ENCODE measurements around the gene BFSP1. TPM values are rescaled to one million over a fixed set of nuclear protein-coding genes. Genes with fewer than 3 reads are reported as not detected.

BFSP1 gene
- total and polyA plus RNA-seq, 4 donors = 1.8 to 3.1 (median 2.4) TPM

DNA sequence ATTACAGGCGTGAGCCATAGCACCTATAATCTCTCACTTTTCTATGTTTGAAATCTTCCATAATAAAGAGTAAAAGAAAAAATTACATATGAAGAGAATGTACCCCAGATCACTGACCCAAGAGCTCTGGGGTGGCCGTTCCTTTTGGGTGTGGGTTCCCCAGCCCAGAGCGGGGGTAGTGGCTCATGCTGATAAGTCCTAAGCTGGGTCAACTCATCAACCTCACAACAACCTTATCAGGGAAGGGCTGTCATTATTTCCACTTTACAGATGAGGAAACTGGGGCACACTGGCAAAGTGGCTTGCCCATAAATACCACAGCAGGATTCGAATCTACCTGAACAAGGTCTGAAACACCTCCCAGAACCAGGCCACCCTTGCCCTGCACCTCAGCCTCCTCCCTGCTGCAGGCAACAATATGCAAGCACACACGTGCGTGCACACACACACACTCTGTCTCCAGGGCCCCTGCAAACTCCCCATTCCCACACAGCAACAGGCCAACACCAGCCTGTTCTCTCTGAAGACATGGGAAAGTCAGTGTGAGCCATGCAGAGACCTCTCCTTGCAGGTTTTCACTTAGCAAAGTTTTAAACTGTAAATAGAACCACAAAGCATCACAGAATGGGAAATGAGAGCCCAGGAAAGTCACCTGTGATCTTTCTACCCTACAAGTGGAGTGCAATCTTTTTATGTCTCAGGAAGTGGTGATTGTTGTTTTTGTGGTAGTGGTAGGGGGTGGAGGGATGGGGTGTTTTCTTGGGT is 27.7 kb downstream of the BFSP1 start:
- peaks cover 15% of the 10 kb centered on the region for H3K4me1 ChIP-seq (ENCODE audit: control insufficient read depth, insufficient read depth, low read length)
- no peak for DNase-seq (ENCODE audit: low read depth in 4 of 6, low spot score in 6 of 6)
- no peaks in the 10 kb centered on the region for H3K36me3 ChIP-seq (ENCODE audit: control insufficient read depth, insufficient read depth, low read length)
- H3K27me3 ChIP-seq (ENCODE audit: control insufficient read depth, insufficient read depth, low read length) = peaks cover 5% of the 10 kb centered on the region
- H3K9me3 ChIP-seq (ENCODE audit: control insufficient read depth, insufficient read depth, low read length) = no peaks in the 10 kb centered on the region
- H3K27ac ChIP-seq (ENCODE audit: low read depth, low read length) = no peak overlapping the region
- H3K4me3 ChIP-seq (ENCODE audit: low read depth, low read length) = no peak overlapping the region
- WGBS (ENCODE audit: insufficient coverage) = 85% methylated on average over 5 of the region's 6 CpGs

DNA sequence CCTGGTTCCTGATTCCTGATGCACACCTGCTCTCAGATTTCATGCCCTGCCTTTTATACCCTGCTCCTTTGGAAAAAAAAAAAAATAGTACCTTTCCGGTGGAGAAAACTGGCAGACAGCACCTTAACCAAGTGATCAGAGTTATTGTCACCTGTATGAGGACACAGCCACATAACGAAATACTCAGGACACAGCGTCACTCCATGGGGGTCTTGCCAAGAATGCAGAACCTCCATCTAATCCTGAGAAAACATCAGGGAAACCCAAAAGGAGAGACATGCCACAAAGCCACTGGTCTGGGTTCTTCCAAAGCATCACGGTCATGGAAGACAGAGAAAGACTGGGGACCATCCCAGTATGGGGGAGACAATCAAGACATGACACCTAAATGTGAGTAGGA is 29.1 kb downstream of the BFSP1 start:
- Histone ChIP-seq H3K27ac (ENCODE audit: low read depth, low read length) (no peak overlapping the region), H3K27me3 (ENCODE audit: control insufficient read depth, insufficient read depth, low read length) (peaks cover 5% of the 10 kb centered on the region), H3K4me3 (ENCODE audit: low read depth, low read length) (no peak overlapping the region), H3K9me3 (ENCODE audit: control insufficient read depth, insufficient read depth, low read length) (no peaks in the 10 kb centered on the region), H3K36me3 (ENCODE audit: control insufficient read depth, insufficient read depth, low read length) (no peaks in the 10 kb centered on the region), H3K4me1 (ENCODE audit: control insufficient read depth, insufficient read depth, low read length) (peaks cover 15% of the 10 kb centered on the region)
- 87% methylated on average over 4 of the region's 4 CpGs for WGBS (ENCODE audit: insufficient coverage)
- DNase-seq (ENCODE audit: low read depth in 4 of 6, low spot score in 6 of 6) = no peak

DNA sequence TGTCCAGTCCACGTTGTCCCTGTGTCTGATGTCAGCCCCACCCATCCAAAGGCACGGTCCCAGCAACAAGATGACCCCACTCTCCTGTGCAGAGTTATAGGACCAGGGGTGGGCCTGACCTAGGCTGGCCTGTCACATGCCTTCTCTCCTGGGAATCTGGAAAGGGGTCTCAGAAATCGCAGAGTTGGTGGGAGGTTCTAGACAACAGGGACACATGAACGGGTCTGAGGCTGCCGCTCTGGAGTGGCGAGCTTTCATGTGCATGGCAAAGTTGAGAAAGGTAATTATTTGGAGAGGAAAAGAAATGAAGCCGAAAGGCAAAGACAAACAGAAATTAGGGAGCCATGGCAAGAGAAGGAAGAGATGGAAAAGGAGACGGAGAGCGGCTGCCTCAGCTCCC is 29.5 kb downstream of the BFSP1 start:
- no peak overlapping the region for H3K27ac ChIP-seq (ENCODE audit: low read depth, low read length)
- WGBS (ENCODE audit: insufficient coverage) = 93% methylated on average over 9 of the region's 9 CpGs
- H3K9me3 ChIP-seq (ENCODE audit: control insufficient read depth, insufficient read depth, low read length) = no peaks in the 10 kb centered on the region
- H3K4me3 ChIP-seq (ENCODE audit: low read depth, low read length) = no peak overlapping the region
- H3K27me3 ChIP-seq (ENCODE audit: control insufficient read depth, insufficient read depth, low read length) = peaks cover 5% of the 10 kb centered on the region
- DNase-seq (ENCODE audit: low read depth in 4 of 6, low spot score in 6 of 6) = no peak
- peaks cover 15% of the 10 kb centered on the region for H3K4me1 ChIP-seq (ENCODE audit: control insufficient read depth, insufficient read depth, low read length)
- H3K36me3 ChIP-seq (ENCODE audit: control insufficient read depth, insufficient read depth, low read length) = no peaks in the 10 kb centered on the region

DNA sequence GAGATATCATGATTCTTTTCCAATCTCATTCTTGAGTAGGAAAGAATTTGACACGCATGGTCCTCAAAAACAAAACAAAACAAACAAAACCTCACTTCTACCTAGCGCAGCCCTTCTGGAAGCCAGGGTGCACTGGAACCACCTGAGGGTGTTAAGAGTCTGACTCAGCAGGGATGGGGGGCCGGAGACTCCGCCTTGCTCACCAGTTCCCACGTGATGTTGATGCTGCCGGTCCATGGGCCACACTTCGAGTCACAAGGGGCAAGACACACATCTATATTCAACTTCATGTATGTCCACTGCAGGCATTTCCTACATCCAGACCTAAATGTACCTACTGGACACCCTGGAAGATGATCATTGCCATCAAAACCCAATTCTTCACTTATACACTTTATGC is 30.4 kb downstream of the BFSP1 start:
- Histone ChIP-seq H3K27ac (ENCODE audit: low read depth, low read length) (no peak overlapping the region), H3K27me3 (ENCODE audit: control insufficient read depth, insufficient read depth, low read length) (peaks cover 5% of the 10 kb centered on the region), H3K4me3 (ENCODE audit: low read depth, low read length) (no peak overlapping the region), H3K36me3 (ENCODE audit: control insufficient read depth, insufficient read depth, low read length) (no peaks in the 10 kb centered on the region), H3K9me3 (ENCODE audit: control insufficient read depth, insufficient read depth, low read length) (no peaks in the 10 kb centered on the region), H3K4me1 (ENCODE audit: control insufficient read depth, insufficient read depth, low read length) (peaks cover 15% of the 10 kb centered on the region)
- 85% methylated on average over 5 of the region's 7 CpGs for WGBS (ENCODE audit: insufficient coverage)
- DNase-seq (ENCODE audit: low read depth in 4 of 6, low spot score in 6 of 6) = no peak

DNA sequence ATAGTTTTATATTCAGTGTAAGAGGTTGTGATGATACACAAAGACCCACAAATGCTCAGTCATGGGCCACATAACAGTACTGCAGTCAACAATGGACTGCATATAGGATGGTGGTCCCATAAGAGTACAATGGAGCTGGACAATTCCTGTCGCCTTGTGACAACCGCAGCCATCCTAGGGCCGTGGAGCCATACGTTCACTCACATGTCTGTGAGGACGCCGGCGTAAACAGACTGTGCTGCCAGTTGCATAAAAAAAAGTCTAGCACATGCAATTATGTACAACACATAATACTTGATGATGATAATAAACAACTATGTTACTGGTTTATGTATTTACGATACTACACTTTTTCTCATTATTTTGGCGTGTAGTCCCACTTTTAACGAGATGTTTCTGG is 30.9 kb downstream of the BFSP1 start:
- Histone ChIP-seq H3K36me3 (ENCODE audit: control insufficient read depth, insufficient read depth, low read length) (no peaks in the 10 kb centered on the region), H3K27ac (ENCODE audit: low read depth, low read length) (no peak overlapping the region), H3K9me3 (ENCODE audit: control insufficient read depth, insufficient read depth, low read length) (no peaks in the 10 kb centered on the region), H3K4me3 (ENCODE audit: low read depth, low read length) (no peak overlapping the region), H3K27me3 (ENCODE audit: control insufficient read depth, insufficient read depth, low read length) (peaks cover 2% of the 10 kb centered on the region), H3K4me1 (ENCODE audit: control insufficient read depth, insufficient read depth, low read length) (peaks cover 10% of the 10 kb centered on the region)
- DNase-seq (ENCODE audit: low read depth in 4 of 6, low spot score in 6 of 6) = no peak
- no CpG with 5 or more reads among the region's 10 CpGs for WGBS (ENCODE audit: insufficient coverage)

DNA sequence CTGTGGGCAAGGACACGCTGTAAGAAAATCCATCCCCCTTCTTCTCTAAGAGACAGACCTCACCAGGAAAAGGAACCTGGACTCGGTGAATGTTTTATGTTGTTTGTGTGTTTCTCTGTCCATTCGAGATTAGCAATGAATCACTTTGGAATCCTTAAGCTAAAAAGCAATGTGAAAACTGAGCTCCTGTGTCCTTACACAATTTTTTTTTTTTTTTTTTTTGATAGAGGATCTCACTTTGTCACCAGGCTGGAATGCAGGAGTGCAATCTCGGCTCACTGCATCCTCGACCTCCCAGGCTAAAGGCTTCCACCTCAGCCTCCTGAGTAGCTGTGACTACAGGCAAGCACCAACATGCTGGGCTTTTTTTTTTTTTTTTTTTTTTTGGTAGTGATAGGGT is 32.1 kb downstream of the BFSP1 start:
- no peaks in the 10 kb centered on the region for H3K4me1 ChIP-seq (ENCODE audit: control insufficient read depth, insufficient read depth, low read length)
- H3K27me3 ChIP-seq (ENCODE audit: control insufficient read depth, insufficient read depth, low read length) = no peaks in the 10 kb centered on the region
- no peaks in the 10 kb centered on the region for H3K36me3 ChIP-seq (ENCODE audit: control insufficient read depth, insufficient read depth, low read length)
- WGBS (ENCODE audit: insufficient coverage) = 80% methylated on average over 2 of the region's 5 CpGs
- no peak for DNase-seq (ENCODE audit: low read depth in 4 of 6, low spot score in 6 of 6)
- no peak overlapping the region for H3K4me3 ChIP-seq (ENCODE audit: low read depth, low read length)
- H3K9me3 ChIP-seq (ENCODE audit: control insufficient read depth, insufficient read depth, low read length) = no peaks in the 10 kb centered on the region
- H3K27ac ChIP-seq (ENCODE audit: low read depth, low read length) = no peak overlapping the region

DNA sequence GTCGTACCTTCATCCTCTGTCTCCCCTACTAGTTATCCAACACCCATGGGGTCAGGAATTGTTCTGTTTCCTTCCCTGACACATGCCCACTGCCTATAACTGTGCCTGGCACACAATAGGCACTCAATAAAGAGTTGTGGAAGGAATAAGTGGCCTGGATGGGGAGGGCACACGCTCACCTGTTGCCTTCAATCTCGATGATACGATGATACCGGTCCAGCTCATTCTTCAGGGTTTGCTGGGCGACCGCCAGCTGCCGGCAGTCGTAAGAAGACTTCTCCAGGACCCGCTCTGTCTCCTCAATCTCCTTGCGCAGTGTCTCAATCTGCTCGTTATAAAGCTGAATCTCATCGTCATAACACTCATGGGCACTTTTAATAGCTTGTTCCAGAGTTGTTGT is 32.5 kb downstream of the BFSP1 start:
- 85% methylated on average over 13 of the region's 13 CpGs for whole genome bisulfite sequencing (ENCODE audit: insufficient coverage)
- no peak for DNase-seq (ENCODE audit: low read depth in 4 of 6, low spot score in 6 of 6)
- H3K4me3 ChIP-seq (ENCODE audit: low read depth, low read length) = no peak overlapping the region

DNA sequence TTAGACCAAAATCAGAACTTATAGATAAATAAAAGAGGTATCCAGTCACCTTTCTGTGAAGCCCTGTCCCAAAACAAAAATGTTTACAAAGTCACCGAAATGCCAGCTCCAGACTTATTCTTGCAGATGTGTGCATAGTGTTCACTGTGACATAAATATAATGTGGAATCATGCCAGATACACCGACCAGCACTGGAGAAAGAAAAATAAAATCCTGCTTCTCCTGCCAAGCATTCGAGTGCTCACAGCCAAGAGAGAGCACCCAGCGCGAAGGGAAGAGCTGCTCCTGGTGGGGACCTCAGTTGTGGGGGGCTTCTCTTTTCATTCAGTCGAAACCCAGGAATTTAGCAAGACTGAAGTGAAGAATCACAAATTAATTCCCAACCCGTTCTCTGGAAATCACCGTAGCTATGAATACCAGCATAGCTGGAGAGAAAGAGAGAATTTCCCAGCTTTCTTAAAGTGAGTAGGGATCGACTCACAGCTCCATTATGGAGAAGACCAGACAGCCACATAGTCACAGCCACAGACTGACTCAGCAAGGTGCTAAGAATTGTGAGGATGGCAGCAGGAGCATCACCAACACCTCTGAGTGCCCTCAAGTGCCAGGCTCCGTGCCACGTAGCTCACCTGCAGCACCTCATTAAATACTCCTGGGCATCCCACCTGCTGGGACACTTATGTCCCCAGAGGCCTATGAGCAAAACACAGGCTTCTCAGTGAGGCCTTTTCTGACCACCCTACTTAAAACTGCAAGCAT is 33.2 kb downstream of the BFSP1 start:
- Histone ChIP-seq H3K27me3 (ENCODE audit: control insufficient read depth, insufficient read depth, low read length) (no peaks in the 10 kb centered on the region), H3K4me3 (ENCODE audit: low read depth, low read length) (no peak overlapping the region), H3K4me1 (ENCODE audit: control insufficient read depth, insufficient read depth, low read length) (no peaks in the 10 kb centered on the region), H3K9me3 (ENCODE audit: control insufficient read depth, insufficient read depth, low read length) (no peaks in the 10 kb centered on the region), H3K27ac (ENCODE audit: low read depth, low read length) (no peak overlapping the region), H3K36me3 (ENCODE audit: control insufficient read depth, insufficient read depth, low read length) (no peaks in the 10 kb centered on the region)
- peak in 2 of 6 donors; percentile 35 to 49 for DNase-seq (ENCODE audit: low read depth in 4 of 6, low spot score in 6 of 6)
- 85% methylated on average over 3 of the region's 11 CpGs for WGBS (ENCODE audit: insufficient coverage)

More for the DNA sequence above, 32.5 kb downstream of the BFSP1 start:
- Histone ChIP-seq H3K4me1 (ENCODE audit: control insufficient read depth, insufficient read depth, low read length) (no peaks in the 10 kb centered on the region), H3K36me3 (ENCODE audit: control insufficient read depth, insufficient read depth, low read length) (no peaks in the 10 kb centered on the region), H3K27me3 (ENCODE audit: control insufficient read depth, insufficient read depth, low read length) (no peaks in the 10 kb centered on the region), H3K9me3 (ENCODE audit: control insufficient read depth, insufficient read depth, low read length) (no peaks in the 10 kb centered on the region), H3K27ac (ENCODE audit: low read depth, low read length) (no peak overlapping the region)

DNA sequence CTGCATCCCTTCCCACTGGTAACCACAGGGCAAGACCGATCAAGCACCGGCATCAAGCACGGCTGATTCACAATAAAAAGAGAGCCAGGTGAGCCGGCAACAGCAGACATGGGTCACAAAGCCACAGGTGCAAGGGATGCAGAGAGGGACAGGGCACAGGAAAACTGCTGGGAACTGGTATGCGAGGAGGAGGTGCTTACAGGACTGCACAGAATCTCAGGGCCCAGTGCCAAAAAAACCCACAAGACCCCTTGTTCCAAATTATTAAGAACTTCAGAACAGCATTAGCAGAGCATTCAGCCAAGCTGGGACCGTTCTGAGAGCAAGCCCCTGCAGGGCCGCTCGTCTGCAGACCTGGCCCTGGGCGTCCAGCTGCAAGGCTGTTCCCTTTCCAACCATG is 35.4 kb downstream of the BFSP1 start:
- no peaks in the 10 kb centered on the region for H3K27me3 ChIP-seq (ENCODE audit: control insufficient read depth, insufficient read depth, low read length)
- H3K36me3 ChIP-seq (ENCODE audit: control insufficient read depth, insufficient read depth, low read length) = no peaks in the 10 kb centered on the region
- H3K4me1 ChIP-seq (ENCODE audit: control insufficient read depth, insufficient read depth, low read length) = no peaks in the 10 kb centered on the region
- 79% methylated on average over 8 of the region's 9 CpGs for WGBS (ENCODE audit: insufficient coverage)
- no peak overlapping the region for H3K4me3 ChIP-seq (ENCODE audit: low read depth, low read length)
- H3K9me3 ChIP-seq (ENCODE audit: control insufficient read depth, insufficient read depth, low read length) = no peaks in the 10 kb centered on the region
- H3K27ac ChIP-seq (ENCODE audit: low read depth, low read length) = no peak overlapping the region
- no peak for DNase-seq (ENCODE audit: low read depth in 4 of 6, low spot score in 6 of 6)

DNA sequence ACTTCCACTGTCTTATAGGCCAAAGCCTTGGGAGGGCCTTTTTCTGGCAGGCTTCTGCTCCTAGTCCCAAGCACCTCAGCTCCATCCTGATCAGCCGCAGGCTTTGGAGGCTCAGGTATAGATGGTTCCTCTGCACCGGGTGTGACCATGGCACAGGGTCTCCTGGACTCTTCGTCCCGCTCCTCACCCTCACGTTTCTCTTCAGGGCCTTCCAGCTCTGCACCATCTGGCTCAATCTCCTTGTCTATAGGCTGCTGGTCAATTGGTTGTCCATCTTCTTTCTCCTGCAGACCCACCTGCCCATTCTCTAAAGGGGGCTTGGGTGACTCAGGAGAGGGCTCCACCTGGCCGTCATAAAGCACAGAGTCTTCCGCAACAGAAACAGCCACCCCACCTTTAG is 37.0 kb downstream of the BFSP1 start:
- H3K36me3 ChIP-seq (ENCODE audit: control insufficient read depth, insufficient read depth, low read length) = no peaks in the 10 kb centered on the region
- DNase-seq (ENCODE audit: low read depth in 4 of 6, low spot score in 6 of 6) = no peak
- no peak overlapping the region for H3K4me3 ChIP-seq (ENCODE audit: low read depth, low read length)
- H3K27ac ChIP-seq (ENCODE audit: low read depth, low read length) = no peak overlapping the region
- H3K27me3 ChIP-seq (ENCODE audit: control insufficient read depth, insufficient read depth, low read length) = no peaks in the 10 kb centered on the region
- no peaks in the 10 kb centered on the region for H3K9me3 ChIP-seq (ENCODE audit: control insufficient read depth, insufficient read depth, low read length)
- 100% methylated on average over 5 of the region's 7 CpGs for WGBS (ENCODE audit: insufficient coverage)
- H3K4me1 ChIP-seq (ENCODE audit: control insufficient read depth, insufficient read depth, low read length) = no peaks in the 10 kb centered on the region

Data from spinal cord (tissue), 10 donors.